ENCODE measurements around the gene PPEF1. TPM values are rescaled to one million over a fixed set of nuclear protein-coding genes. Genes with fewer than 3 reads are reported as not detected.

The PPEF1 gene
- total RNA-seq, 1 donor from 2014 or later = not detected

GRCh38 chrX:18672008-18672407 lies 35.4 kb upstream of the PPEF1 start, which contains the start of gene RS1:
Gene RS1, minus strand, starts transcription at chrX:18672108. Its CDS starts 40 bp downstream, at chrX:18672068.
- Mint-ChIP-seq H3K9me3 (ENCODE audit: unreplicated experiment) (no peaks in the 10 kb centered on the region), H3K27ac (ENCODE audit: unreplicated experiment) (no peak within 1 kb of the TSS), H3K4me1 (ENCODE audit: unreplicated experiment) (no peaks in the 10 kb centered on the region), H3K27me3 (ENCODE audit: unreplicated experiment) (peaks cover 4% of the 10 kb centered on the region), H3K36me3 (ENCODE audit: low read depth, unreplicated experiment) (no peaks in the 10 kb centered on the region), H3K4me3 (ENCODE audit: unreplicated experiment) (no peak within 1 kb of the TSS)
- no peak for DNase-seq (ENCODE audit: low spot score)
- no peak for TF ChIP-seq CTCF (IDR thresholded peaks at IDR 0.05; ENCODE audit: unreplicated experiment)

GRCh38 chrX:18674417-18674787 lies 33.0 kb upstream of the PPEF1 start:
- DNase-seq (ENCODE audit: low spot score) = no peak
- no peak for TF ChIP-seq CTCF (IDR thresholded peaks at IDR 0.05; ENCODE audit: unreplicated experiment)
- Mint-ChIP-seq H3K9me3 (ENCODE audit: unreplicated experiment) (no peaks in the 10 kb centered on the region), H3K27me3 (ENCODE audit: unreplicated experiment) (peaks cover 7% of the 10 kb centered on the region), H3K4me1 (ENCODE audit: unreplicated experiment) (peaks cover 4% of the 10 kb centered on the region), H3K36me3 (ENCODE audit: low read depth, unreplicated experiment) (no peaks in the 10 kb centered on the region), H3K4me3 (ENCODE audit: unreplicated experiment) (peak overlapping the region; percentile 25), H3K27ac (ENCODE audit: unreplicated experiment) (no peak overlapping the region)

- H3K4me1 Mint-ChIP-seq (ENCODE audit: unreplicated experiment) = peaks cover 4% of the 10 kb centered on the region
- H3K27ac Mint-ChIP-seq (ENCODE audit: unreplicated experiment) = no peak overlapping the region
- peak; percentile 75 for DNase-seq (ENCODE audit: low spot score)
- TF ChIP-seq CTCF (IDR thresholded peaks at IDR 0.05; ENCODE audit: unreplicated experiment) = no peak
- H3K27me3 Mint-ChIP-seq (ENCODE audit: unreplicated experiment) = peaks cover 7% of the 10 kb centered on the region
- no peaks in the 10 kb centered on the region for H3K9me3 Mint-ChIP-seq (ENCODE audit: unreplicated experiment)
- peak overlapping the region; percentile 25 for H3K4me3 Mint-ChIP-seq (ENCODE audit: unreplicated experiment)
- H3K36me3 Mint-ChIP-seq (ENCODE audit: low read depth, unreplicated experiment) = no peaks in the 10 kb centered on the region
Observed at GRCh38 chrX:18674788-18675735, 32.4 kb upstream of the PPEF1 start.

GRCh38 chrX:18676050-18676449 lies 31.4 kb upstream of the PPEF1 start:
- DNase-seq (ENCODE audit: low spot score) = no peak
- Mint-ChIP-seq H3K4me1 (ENCODE audit: unreplicated experiment) (peaks cover 4% of the 10 kb centered on the region), H3K27ac (ENCODE audit: unreplicated experiment) (no peak overlapping the region), H3K9me3 (ENCODE audit: unreplicated experiment) (no peaks in the 10 kb centered on the region), H3K27me3 (ENCODE audit: unreplicated experiment) (peaks cover 7% of the 10 kb centered on the region), H3K36me3 (ENCODE audit: low read depth, unreplicated experiment) (no peaks in the 10 kb centered on the region), H3K4me3 (ENCODE audit: unreplicated experiment) (no peak overlapping the region)
- no peak for TF ChIP-seq CTCF (IDR thresholded peaks at IDR 0.05; ENCODE audit: unreplicated experiment)

- H3K4me1 Mint-ChIP-seq (ENCODE audit: unreplicated experiment) = peaks cover 4% of the 10 kb centered on the region
- TF ChIP-seq CTCF (IDR thresholded peaks at IDR 0.05; ENCODE audit: unreplicated experiment) = peak; percentile 27
- peaks cover 7% of the 10 kb centered on the region for H3K27me3 Mint-ChIP-seq (ENCODE audit: unreplicated experiment)
- H3K4me3 Mint-ChIP-seq (ENCODE audit: unreplicated experiment) = no peak overlapping the region
- peak; percentile 28 for DNase-seq (ENCODE audit: low spot score)
- H3K27ac Mint-ChIP-seq (ENCODE audit: unreplicated experiment) = no peak overlapping the region
- no peaks in the 10 kb centered on the region for H3K36me3 Mint-ChIP-seq (ENCODE audit: low read depth, unreplicated experiment)
- H3K9me3 Mint-ChIP-seq (ENCODE audit: unreplicated experiment) = no peaks in the 10 kb centered on the region
Observed at GRCh38 chrX:18676470-18676869, 31.0 kb upstream of the PPEF1 start.

Data from endothelial cell (in vitro differentiated cells).